ENCODE data around the gene TRMT2A.

Gene TRMT2A

DNA sequence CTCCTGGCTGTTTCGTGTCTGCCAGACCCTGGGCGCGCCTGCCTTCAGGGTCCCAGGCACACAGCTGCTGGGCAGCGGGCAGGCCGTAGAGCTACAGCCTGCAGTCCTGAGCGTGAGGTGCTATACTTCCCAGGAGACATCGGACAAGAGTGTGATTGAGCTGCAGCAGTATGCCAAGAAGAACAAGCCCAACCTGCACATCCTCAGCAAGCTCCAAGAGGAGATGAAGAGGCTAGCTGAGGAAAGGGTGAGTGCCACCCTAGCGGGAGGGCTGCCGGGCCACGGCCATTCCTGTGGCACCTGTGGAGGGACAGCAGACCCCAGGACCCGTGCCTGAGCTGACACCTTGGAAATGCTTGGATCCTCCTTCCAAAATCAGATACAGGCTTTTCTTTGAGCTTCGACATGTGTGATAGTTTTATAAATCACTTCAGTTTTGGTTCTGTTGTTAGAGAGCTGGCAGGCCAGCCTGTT, 8.2 kb downstream of the TRMT2A start:
- POLR2A ChIA-PET = no interaction called here
- no peak overlapping the region for H3K4me3 ChIP-seq (ENCODE audit: low read depth, low read length)
- TF ChIP-seq, protein P1, sequence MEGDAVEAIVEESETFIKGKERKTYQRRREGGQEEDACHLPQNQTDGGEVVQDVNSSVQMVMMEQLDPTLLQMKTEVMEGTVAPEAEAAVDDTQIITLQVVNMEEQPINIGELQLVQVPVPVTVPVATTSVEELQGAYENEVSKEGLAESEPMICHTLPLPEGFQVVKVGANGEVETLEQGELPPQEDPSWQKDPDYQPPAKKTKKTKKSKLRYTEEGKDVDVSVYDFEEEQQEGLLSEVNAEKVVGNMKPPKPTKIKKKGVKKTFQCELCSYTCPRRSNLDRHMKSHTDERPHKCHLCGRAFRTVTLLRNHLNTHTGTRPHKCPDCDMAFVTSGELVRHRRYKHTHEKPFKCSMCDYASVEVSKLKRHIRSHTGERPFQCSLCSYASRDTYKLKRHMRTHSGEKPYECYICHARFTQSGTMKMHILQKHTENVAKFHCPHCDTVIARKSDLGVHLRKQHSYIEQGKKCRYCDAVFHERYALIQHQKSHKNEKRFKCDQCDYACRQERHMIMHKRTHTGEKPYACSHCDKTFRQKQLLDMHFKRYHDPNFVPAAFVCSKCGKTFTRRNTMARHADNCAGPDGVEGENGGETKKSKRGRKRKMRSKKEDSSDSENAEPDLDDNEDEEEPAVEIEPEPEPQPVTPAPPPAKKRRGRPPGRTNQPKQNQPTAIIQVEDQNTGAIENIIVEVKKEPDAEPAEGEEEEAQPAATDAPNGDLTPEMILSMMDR (IDR thresholded peaks at IDR 0.05; ENCODE audit: insufficient read depth, low read length, missing control alignments) = no peak
- no peak for DNase-seq (ENCODE audit: low read depth, low spot score)
- CTCF ChIA-PET = interaction anchor here (1.1 kb wide), 1 partner anchor 11 kb away, joined by 3 read pairs; no protein-coding TSS in a partner anchor

- POLR2A ChIA-PET = no interaction called here
- TF ChIP-seq, protein P1 (IDR thresholded peaks at IDR 0.05; ENCODE audit: insufficient read depth, low read length, missing control alignments) = no peak
- CTCF ChIA-PET = interaction anchor here (1.1 kb wide), 1 partner anchor 12 kb away, joined by 3 read pairs; no protein-coding TSS in a partner anchor
- DNase-seq (ENCODE audit: low read depth, low spot score) = no peak
- H3K4me3 ChIP-seq (ENCODE audit: low read depth, low read length) = no peak overlapping the region
Measured at GRCh38 chr22:20107951-20108756, 8.9 kb downstream of the TRMT2A start.

- no peak for DNase-seq (ENCODE audit: low read depth, low spot score)
- no peak overlapping the region for H3K4me3 ChIP-seq (ENCODE audit: low read depth, low read length)
- POLR2A ChIA-PET = no interaction called here
- TF ChIP-seq, protein P1 (IDR thresholded peaks at IDR 0.05; ENCODE audit: insufficient read depth, low read length, missing control alignments) = no peak
- CTCF ChIA-PET = no interaction called here
Measured at GRCh38 chr22:20107471-20107901, 9.5 kb downstream of the TRMT2A start.

DNA sequence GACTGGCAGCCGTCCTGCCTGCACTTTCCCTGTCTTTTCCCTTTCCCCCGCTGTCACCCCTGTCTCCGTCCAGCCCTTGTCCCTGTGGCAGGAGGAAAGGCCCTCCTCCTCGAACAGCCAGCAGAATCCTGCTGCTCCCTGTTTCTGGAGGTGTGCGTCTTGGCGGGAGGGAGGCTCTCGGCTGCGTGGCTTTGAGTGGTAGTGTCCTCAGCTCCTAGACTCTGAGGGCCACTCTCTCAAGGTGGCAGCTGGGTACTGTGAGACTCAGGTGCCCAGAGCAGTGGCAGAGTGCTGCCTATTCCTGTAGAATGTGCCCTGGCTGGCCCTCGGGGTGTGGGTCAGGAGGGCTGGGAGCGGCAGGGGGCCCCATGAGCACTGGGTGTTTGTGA, 10.2 kb downstream of the TRMT2A start:
- POLR2A ChIA-PET = no interaction called here
- H3K4me3 ChIP-seq (ENCODE audit: low read depth, low read length) = no peak overlapping the region
- no peak for DNase-seq (ENCODE audit: low read depth, low spot score)
- TF ChIP-seq, protein P1 (IDR thresholded peaks at IDR 0.05; ENCODE audit: insufficient read depth, low read length, missing control alignments) = no peak
- CTCF ChIA-PET = interaction anchor here (0.7 kb wide), 1 partner anchor 138 kb away, joined by 3 read pairs; no protein-coding TSS in a partner anchor

GRCh38 chr22:20106205-20106848, 10.7 kb downstream of the TRMT2A start:
- no peak for DNase-seq (ENCODE audit: low read depth, low spot score)
- ChIA-PET POLR2A (no interaction called here), CTCF (interaction anchor here (0.7 kb wide), 1 partner anchor 138 kb away, joined by 3 read pairs; no protein-coding TSS in a partner anchor)
- H3K4me3 ChIP-seq (ENCODE audit: low read depth, low read length) = no peak overlapping the region
- TF ChIP-seq, protein P1 (IDR thresholded peaks at IDR 0.05; ENCODE audit: insufficient read depth, low read length, missing control alignments) = no peak

Measured in AG04449 (cell line).